ENCODE data around the gene LMNTD1.

Gene LMNTD1

DNA sequence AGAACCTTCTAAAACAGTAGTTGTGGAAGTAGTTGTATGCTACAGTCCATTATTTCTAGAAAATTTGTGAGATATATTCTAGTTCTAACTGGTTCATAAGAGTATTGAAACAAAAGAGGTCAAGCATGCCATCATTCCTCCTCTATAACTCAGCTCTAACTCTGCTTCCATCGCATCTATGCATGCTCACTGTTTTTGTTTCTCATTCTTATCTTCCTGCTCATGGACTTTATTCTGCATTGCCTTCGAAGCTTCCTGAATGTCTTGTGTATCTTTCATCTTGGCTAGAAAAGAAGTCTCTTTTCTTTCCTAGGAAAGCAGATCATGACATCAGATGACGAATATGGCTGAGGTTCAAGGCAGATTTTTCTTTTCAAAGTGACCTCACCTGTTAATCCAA is 402 bp downstream of the LMNTD1 start:
- no peak for DNase-seq

DNA sequence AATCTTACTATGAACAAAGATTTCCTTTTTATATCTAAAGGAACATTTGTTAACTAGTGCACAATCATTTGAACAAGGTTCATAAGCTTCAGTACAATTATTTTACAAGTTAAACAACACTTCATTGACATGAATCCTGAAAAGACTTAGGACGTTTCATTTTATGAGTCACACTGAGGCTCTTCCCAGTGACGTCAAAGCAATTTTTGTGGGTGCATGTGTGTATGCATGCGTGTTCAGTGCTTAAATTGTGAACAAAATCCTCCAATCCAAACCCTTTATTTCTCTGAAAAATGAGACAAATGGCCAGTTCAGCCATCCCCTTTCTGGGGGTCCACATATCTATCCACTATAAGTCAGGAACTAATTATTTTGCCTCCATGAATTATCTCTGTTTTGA is 2.9 kb downstream of the LMNTD1 start:
- no peak for DNase-seq

- DNase-seq, result no peak
Measured at GRCh38 chr12:25549120-25549519, 4.0 kb downstream of the LMNTD1 start.

DNA sequence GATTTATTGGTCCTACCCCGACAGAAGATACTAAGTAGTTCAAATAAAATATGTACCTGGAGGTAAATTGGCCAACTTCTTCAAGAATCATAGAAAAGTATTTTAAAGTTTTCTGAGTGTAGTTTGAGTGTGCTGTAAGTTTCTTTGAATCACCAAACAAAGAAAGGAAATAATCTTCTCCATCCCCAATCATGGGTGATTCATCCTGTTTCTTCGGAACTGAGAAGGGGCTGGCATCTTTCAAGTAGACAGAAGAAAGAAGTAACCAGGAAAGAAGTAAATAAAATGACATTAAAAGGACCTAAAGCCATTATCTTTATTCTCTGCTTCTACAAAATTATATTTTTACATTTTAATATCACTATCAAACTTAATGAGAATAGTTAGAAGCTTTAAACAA is 6.8 kb downstream of the LMNTD1 start:
- DNase-seq, result no peak

GRCh38 chr12:25533150-25533549 is 19.9 kb downstream of the LMNTD1 start:
- DNase-seq, result no peak

DNA sequence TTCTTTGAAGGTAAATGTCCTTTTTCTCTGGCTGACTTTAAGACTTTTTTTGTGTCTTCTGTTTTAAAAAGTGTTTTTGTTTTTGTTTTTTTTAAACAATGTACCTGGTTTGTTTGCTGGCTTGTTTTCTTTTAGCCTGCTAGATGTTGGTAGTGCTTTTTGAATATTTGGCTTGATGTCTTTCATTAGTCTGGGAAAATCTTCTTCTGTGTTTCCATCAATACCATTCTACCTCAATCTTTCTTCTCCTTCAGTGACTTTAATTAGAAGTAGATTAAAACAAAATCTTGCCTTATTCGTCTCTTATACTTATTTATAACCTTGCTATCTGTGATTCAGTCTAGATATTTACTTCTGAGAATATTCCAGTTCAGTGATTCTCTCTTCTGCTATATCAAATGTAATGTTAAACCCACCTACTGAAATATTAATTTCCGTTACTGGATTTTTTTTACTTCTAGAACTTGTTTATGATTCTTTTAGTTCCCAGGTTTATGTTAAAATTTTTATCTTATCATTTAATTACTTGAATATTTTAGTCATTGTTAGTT is 21.5 kb downstream of the LMNTD1 start:
- DNase-seq, result no peak

GRCh38 chr12:25529738-25530137 is 23.3 kb downstream of the LMNTD1 start:
- no peak for DNase-seq

DNA sequence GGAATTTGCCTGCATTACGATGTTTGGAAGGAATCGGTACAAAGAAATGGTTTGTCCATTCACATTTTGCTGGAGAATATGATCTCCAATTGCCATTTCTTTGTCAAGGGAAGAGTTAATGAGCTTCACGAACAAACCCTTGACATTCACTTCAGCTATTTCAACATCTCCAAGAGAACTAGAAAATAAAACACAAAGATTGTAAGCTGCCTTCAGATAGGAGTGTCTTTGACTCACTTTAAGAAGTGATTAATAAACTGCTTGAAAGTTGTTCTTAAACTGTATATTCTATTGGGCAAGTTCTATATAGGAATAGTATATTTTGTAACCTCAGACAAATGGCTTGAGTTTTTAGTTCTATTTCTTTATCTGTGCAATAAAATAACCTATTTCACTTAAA is 26.3 kb downstream of the LMNTD1 start:
- no peak for DNase-seq

- no peak for DNase-seq
Measured at GRCh38 chr12:25524366-25524765, 28.7 kb downstream of the LMNTD1 start.

GRCh38 chr12:25521625-25522256 is 31.3 kb downstream of the LMNTD1 start:
- DNase-seq, result no peak

DNA sequence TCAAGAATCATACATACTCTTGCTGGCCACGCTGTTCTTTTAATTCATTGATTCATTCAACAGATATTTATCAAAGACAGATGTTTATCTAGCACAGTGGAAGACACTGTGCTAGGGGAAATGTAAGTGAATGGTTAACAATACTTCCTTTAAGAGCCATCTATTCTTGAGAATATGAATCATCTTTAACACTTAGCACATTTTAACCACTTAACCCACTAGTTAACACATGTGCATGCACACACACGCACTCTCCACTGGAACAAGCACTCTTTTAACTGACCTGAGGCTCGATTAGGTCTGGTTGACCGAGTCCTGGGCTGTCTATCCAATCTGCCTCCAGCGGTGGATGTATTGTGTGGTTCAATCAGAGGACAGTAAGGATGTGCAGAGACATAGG is 34.6 kb downstream of the LMNTD1 start:
- DNase-seq, result no peak

DNA sequence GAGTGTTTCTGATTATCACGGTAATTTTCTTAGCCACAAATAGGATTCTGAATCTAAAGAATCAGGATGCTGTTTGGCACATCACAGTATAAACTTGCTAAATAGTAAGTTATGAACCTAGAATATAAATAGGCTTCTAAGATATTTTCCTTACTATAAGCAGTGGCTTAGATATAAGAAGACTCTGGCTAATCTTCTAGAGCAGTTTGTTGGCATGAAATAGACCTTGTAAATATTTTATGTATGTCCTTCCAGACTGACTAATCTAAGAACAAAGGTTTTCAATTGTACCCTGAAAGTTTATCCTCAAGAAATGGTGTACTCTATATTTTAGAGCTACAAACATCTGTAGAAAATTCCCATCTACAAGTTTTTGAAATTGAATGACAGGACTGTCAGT is 48.3 kb downstream of the LMNTD1 start:
- no peak for DNase-seq

DNA sequence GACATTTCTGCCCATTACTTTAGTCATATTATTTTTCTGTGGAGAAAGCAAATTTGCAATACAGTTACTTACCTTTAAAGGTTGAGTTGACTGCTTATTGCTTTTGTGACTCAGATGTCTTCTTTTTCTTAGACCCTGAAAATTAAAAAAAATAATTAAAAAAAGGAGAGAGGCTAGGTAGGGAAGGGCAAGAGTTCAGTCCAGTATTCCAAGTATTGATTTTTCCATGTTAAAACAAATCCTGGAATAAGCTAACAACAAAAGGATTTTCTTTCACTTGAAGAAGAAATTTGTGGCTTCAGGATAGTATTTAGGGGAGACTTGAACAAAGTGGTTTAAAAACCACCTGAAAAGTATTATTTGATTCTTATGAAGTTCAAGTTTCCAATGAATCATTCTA is 49.4 kb downstream of the LMNTD1 start:
- no peak for DNase-seq

GRCh38 chr12:25502596-25502995 is 50.5 kb downstream of the LMNTD1 start:
- DNase-seq, result no peak

DNA sequence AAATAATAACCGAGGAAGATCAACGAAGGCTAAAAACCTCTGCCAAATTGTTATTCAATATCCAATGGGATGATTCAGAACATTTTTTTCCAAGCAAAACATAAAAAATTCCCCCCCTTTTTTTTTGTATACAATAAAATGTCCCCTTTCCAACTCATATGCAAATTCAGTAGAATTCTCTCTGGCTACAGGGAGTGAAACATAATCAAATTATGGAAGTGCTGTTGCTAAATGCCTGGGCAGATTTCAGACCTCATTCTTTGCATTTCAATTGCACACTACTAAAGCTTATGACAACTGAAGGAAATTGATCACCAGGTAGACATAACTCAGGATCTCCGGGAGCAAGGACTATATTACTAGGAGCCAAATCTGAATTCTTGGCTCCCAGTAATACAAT is 51.0 kb downstream of the LMNTD1 start:
- no peak for DNase-seq

DNA sequence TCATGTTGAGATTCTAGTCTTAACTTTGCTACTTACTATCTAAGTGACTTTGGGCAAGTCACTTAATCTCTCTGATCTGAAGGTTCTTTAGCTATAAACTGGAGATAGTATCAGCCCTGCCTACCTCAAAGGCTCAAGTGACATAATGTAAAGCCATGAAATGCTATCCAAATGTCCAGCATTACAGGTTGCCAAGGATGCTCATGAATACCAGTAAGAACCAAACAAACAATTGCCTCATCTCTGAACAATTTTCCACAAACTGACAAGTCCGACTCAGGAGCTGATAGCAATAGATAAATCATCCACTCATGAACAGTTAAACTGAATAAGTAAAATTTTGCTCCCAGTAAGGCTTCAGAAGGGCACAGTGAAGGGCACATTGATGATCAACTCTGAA is 51.5 kb downstream of the LMNTD1 start:
- no peak for DNase-seq

DNA sequence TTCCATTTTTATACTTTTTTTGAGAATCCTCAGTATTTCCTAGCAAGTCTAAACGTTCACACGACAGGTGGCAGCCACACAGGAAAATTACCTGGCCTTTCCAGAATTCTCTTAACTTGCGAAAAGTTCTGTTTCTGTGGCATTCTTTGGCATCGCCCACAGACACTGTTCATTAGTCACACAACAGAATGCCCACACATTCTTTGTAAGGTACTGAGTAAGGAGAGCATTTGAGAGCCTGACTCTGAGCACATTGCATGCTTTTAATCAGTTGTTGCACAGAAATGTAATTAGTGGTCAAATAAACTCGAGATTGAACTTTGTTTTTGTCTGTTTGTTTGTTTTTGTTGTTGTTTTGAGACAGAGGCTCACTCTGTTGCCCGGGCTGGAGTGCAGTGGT is 52.4 kb downstream of the LMNTD1 start:
- no peak for DNase-seq

- no peak for DNase-seq
Measured at GRCh38 chr12:25497021-25497420, 56.1 kb downstream of the LMNTD1 start.

DNA sequence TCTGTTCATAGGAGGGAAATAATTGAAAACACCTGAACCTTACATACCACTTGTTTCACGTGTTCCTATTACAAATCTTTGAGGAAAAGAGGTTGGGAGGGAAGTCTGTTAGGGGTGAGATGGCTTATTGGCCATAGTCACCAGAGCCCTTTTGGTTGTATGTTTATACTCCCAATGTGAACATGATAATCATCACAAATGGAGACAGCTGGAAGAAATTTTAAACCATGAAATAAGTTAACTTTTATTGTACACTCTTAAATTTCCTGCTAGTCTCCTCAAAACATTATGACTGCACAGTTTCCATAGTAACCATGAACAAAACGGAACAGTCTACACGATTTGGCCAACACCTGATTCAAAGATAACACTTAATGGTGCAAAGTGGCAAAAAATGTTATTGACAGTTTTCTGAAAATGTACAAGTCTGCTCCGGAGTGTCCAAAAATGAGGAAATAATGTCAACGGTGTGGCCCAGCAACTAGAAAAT is 56.9 kb downstream of the LMNTD1 start:
- no peak for DNase-seq

DNA sequence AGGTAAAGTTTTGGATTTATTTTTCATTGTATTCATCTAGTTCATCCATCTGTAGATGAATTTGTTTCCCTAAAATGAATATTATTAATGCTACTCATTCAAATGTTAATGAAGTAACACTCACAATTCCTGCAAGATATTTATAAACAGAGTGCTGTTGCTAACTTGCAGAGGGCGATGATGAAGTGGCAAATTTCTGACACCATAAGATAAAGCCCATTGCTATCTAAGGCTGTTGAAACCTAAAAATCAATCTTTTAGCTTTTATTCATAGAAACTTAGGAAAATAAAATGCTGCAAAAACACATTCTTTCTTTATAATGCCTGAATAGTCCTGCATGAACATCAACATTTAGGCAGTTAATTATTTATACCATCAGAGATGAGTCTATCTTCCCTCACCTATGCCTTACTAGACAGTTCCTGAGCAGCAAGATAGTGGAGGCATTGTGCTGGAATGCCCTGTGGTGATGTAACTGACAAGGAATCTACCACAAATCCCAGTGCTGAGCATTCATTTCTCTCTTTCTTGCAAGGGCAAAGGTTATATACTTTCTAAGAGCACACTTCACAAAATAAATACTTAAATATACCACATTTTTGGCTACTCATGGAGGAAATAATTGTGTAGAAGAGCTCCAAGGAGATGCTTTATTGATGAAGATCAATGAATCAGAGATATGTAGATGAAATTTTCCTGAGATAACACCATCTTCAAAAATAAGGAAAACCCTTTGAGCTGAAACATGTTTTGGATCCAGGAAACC is 57.6 kb downstream of the LMNTD1 start:
- no peak for DNase-seq

GRCh38 chr12:25494926-25495325 is 58.2 kb downstream of the LMNTD1 start:
- DNase-seq, result no peak

GRCh38 chr12:25493682-25494081 is 59.4 kb downstream of the LMNTD1 start:
- no peak for DNase-seq

GRCh38 chr12:25491396-25492325 is 61.4 kb downstream of the LMNTD1 start:
- no peak for DNase-seq

Measured in NCI-H2029 treated with DMSO at 0.1 percent for 48 hours (cell line).